Measurements from ENCODE around the gene EBLN1.

DNA sequence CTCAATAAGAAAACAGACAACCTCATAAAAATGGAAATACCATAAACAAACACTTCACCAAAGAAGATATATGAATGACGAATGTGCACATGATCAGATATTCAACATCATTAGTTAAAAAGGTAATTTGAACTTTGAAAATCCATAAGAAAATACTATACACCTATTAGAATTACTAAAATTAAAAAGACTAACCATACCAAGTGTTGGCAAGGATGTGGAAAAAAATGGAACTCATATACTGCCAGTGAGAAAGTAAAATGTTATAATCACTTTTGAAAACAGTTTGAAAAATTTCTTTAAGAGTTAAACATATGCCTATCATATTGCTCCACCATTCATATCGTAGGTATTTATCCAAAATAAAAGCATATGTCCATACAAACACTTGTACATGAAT is 37.1 kb downstream of the EBLN1 start:
- no peak for TF ChIP-seq SRF (IDR thresholded peaks at IDR 0.05; ENCODE audit: low read depth, low read length)
- TF ChIP-seq, protein P1, sequence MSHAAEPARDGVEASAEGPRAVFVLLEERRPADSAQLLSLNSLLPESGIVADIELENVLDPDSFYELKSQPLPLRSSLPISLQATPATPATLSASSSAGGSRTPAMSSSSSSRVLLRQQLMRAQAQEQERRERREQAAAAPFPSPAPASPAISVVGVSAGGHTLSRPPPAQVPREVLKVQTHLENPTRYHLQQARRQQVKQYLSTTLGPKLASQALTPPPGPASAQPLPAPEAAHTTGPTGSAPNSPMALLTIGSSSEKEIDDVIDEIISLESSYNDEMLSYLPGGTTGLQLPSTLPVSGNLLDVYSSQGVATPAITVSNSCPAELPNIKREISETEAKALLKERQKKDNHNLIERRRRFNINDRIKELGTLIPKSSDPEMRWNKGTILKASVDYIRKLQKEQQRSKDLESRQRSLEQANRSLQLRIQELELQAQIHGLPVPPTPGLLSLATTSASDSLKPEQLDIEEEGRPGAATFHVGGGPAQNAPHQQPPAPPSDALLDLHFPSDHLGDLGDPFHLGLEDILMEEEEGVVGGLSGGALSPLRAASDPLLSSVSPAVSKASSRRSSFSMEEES (CRISPR knock-in tag; IDR thresholded peaks at IDR 0.05), result no peak
- TF ChIP-seq HNF4A (CRISPR knock-in tag; IDR thresholded peaks at IDR 0.05), result no peak
- TF ChIP-seq RAD51 (IDR thresholded peaks at IDR 0.05; ENCODE audit: borderline replicate concordance), result no peak
- TF ChIP-seq, protein P2, sequence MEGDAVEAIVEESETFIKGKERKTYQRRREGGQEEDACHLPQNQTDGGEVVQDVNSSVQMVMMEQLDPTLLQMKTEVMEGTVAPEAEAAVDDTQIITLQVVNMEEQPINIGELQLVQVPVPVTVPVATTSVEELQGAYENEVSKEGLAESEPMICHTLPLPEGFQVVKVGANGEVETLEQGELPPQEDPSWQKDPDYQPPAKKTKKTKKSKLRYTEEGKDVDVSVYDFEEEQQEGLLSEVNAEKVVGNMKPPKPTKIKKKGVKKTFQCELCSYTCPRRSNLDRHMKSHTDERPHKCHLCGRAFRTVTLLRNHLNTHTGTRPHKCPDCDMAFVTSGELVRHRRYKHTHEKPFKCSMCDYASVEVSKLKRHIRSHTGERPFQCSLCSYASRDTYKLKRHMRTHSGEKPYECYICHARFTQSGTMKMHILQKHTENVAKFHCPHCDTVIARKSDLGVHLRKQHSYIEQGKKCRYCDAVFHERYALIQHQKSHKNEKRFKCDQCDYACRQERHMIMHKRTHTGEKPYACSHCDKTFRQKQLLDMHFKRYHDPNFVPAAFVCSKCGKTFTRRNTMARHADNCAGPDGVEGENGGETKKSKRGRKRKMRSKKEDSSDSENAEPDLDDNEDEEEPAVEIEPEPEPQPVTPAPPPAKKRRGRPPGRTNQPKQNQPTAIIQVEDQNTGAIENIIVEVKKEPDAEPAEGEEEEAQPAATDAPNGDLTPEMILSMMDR (CRISPR knock-in tag; IDR thresholded peaks at IDR 0.05), result no peak
- TF ChIP-seq, protein P3, sequence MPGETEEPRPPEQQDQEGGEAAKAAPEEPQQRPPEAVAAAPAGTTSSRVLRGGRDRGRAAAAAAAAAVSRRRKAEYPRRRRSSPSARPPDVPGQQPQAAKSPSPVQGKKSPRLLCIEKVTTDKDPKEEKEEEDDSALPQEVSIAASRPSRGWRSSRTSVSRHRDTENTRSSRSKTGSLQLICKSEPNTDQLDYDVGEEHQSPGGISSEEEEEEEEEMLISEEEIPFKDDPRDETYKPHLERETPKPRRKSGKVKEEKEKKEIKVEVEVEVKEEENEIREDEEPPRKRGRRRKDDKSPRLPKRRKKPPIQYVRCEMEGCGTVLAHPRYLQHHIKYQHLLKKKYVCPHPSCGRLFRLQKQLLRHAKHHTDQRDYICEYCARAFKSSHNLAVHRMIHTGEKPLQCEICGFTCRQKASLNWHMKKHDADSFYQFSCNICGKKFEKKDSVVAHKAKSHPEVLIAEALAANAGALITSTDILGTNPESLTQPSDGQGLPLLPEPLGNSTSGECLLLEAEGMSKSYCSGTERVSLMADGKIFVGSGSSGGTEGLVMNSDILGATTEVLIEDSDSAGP (CRISPR knock-in tag; IDR thresholded peaks at IDR 0.05; ENCODE audit: borderline replicate concordance), result no peak
- TF ChIP-seq MAZ (IDR thresholded peaks at IDR 0.05; ENCODE audit: borderline replicate concordance, low read depth, low read length), result no peak
- no peak for TF ChIP-seq MAZ (CRISPR knock-in tag; IDR thresholded peaks at IDR 0.05; ENCODE audit: low read depth)
- no peak for TF ChIP-seq ZNF317 (CRISPR knock-in tag; IDR thresholded peaks at IDR 0.05)
- TF ChIP-seq ZNF331 (CRISPR knock-in tag; IDR thresholded peaks at IDR 0.05), result no peak
- no peak for TF ChIP-seq ZNF205 (CRISPR knock-in tag; IDR thresholded peaks at IDR 0.05)
- TF ChIP-seq EZH2 (conservative IDR thresholded peaks at IDR 0.05; ENCODE audit: low read depth, low read length), result no peak
- no peak for TF ChIP-seq DPF2 (CRISPR knock-in tag; IDR thresholded peaks at IDR 0.05; ENCODE audit: borderline replicate concordance, low read depth)
- TF ChIP-seq NR3C1 (CRISPR knock-in tag; IDR thresholded peaks at IDR 0.05), result no peak
- TF ChIP-seq, protein P4, sequence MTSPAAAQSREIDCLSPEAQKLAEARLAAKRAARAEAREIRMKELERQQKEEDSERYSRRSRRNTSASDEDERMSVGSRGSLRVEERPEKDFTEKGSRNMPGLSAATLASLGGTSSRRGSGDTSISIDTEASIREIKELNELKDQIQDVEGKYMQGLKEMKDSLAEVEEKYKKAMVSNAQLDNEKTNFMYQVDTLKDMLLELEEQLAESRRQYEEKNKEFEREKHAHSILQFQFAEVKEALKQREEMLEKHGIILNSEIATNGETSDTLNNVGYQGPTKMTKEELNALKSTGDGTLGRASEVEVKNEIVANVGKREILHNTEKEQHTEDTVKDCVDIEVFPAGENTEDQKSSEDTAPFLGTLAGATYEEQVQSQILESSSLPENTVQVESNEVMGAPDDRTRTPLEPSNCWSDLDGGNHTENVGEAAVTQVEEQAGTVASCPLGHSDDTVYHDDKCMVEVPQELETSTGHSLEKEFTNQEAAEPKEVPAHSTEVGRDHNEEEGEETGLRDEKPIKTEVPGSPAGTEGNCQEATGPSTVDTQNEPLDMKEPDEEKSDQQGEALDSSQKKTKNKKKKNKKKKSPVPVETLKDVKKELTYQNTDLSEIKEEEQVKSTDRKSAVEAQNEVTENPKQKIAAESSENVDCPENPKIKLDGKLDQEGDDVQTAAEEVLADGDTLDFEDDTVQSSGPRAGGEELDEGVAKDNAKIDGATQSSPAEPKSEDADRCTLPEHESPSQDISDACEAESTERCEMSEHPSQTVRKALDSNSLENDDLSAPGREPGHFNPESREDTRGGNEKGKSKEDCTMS (CRISPR knock-in tag; conservative IDR thresholded peaks at IDR 0.05), result no peak
